Measurements from ENCODE around the gene GNB2. TPM values are rescaled to one million over a fixed set of nuclear protein-coding genes. Genes with fewer than 3 reads are reported as not detected.

GNB2 gene
- 61.5 and 126 TPM in 2 replicates for total RNA-seq

DNA sequence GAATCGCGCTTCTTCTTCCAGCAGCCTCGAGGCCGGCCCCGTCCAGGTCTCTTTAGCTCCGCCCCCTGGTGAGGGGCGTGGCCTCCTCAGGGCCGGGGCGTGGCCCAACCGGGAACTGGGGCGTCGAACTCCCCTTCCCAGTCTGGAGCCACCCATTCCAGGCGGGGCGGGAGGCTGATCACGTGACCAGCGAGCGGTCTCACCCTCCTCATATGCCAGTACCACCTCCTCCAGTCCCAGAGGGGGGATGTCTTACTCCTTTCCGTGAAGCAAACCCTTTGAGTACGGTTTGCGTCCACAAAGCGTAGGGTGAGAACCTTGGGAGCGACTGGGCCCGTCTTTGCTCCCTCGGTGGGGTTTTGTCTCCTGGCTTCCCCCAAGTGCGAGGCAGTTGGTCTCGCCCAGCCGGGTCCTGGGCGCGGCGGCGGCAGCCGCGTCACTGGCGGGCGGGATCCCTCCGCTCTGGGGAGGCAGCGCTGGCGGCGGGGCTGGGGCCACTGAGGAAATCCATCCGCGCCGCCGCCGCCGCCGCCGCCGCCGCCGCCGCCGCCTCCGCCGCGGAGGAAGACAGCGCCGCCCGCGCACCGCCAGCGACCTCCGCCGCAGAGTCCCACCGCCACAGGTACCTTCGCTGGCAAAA is at the start of gene GNB2:
Gene GNB2, plus strand, starts transcription at position 439 of the 640 bp plus-strand sequence. CDS start 2,526 bp downstream, outside the sequence.

DNA sequence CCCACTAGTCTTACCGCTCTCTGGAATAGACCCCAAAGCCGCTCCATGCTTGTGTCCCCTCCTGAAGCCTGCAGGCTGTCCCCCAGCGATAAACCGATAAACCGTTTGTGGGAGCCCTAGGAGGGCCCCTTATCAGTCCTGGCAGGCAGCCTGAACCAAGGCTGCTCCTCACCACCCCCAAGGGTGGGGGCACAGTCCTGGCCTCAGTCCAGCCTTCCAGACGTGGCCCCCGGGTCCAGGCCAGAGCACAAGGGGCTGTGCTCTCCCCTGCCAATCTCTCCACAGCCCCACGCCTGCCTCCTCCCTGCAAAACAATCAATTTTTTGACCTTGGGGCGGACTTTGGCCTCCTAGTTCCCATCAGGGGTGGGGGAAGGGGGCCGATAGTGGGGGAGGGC is 32.1 kb upstream of the GNB2 start, which contains the start of gene TFR2:
Gene TFR2, minus strand, starts transcription at position 90 of the 397 bp plus-strand sequence. Its CDS starts 43 bp downstream, at position 47.

DNA sequence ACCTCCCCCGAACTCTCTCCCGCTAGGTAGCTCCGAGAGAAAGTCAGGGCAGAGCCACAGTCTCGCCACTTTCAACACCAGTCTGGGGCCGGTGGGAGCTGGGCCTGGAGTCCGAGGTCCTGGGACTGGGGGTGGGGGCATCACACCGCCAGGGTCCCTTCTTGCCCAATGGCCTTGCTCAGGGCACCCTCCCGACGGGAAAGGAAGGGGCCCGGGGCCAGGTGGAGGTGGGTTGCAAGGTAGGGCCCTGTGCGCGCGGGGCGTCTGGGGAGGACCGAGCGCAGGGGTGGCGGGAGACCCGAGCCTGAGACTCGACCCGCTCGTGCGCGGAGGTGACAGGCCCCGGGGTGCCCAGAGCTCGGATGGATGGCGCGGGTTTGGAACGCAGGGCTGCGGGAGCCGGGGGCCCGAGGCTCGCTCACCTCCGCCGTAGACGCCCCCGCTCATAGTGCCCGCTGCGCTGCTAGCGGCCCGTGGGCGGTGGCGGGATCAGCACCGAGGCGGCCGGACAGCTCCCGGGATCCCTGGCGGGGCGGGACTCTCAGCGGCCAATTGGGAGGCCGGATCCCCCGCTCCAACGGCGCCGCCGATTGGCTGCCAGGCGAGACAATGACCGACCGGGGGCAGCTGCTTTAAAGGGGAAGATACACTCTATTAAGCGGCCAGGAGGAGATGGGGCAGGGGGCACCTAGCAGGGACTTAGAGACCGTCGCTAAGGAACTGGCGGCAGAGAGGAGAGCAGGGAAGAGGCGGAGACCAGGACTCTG is 17.4 kb upstream of the GNB2 start, which contains the start of gene ACTL6B:
Gene ACTL6B, minus strand, starts transcription at position 541 of the 767 bp plus-strand sequence. Its CDS starts 94 bp downstream, at position 447.

DNA sequence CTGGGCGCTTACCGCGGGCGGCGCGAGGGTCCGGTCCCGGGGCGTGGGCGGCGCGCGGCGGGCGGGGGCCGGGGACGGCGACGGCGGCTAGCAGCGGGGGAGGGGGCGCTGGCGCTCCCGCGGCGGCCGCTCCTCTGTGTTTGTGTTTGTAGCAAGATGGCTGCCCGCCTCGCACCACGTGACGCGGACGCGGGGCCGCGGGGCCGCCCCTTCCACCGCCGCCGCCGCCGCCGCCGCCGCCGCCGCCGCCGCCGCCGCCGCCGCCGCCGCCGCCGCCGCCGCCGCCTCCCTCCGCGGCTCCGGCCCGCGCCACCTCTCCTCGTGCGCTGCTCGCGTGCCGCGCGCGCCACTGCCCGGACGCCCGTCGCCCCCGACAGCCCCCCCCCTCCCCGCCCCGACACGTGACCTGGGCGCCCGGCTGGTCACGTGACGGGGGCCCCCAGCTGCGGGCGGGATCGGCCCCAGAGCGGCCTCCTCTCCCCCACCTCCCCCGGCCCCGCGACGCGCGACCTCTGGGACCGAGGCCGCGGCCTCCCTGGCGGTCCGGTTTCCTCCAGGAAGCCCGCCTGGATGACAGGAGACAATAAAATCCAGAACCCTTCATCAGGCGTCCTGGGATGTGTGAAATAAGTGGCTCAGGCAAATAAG is 20.7 kb downstream of the GNB2 start, which contains the start of gene GIGYF1:
Gene GIGYF1, minus strand, starts transcription at position 153 of the 648 bp plus-strand sequence. CDS start 6,012 bp downstream, outside the sequence.

GRCh38 chr7:100705753-100706671 is 32.5 kb downstream of the GNB2 start, which contains the start of gene POP7:
TSS of gene POP7 (plus strand) at chr7:100706121. CDS start at chr7:100706831, 710 bp downstream.

GRCh38 chr7:100720279-100720670 is 46.7 kb downstream of the GNB2 start, which contains the start of gene EPO:
TSS of gene EPO (plus strand) at chr7:100720468. CDS start at chr7:100720981, 513 bp downstream.

Other genes starting within 250 kb of the GNB2 start
- 1.1 and 1.2 TPM in 2 replicates for gene ZCWPW1, start 245.0 kb upstream of the GNB2 start, total RNA-seq
- gene MEPCE, start 243.9 kb upstream of the GNB2 start, total RNA-seq = 14.8 and 17.9 TPM in 2 replicates
- gene PPP1R35, start 237.2 kb upstream of the GNB2 start, total RNA-seq = 11.3 and 12.5 TPM in 2 replicates
- 0.30 and 1.5 TPM in 2 replicates for gene SPACDR, start 209.5 kb upstream of the GNB2 start, total RNA-seq
- 10.1 and 19.5 TPM in 2 replicates for gene TSC22D4, start 194.5 kb upstream of the GNB2 start, total RNA-seq
- 0.83 and 1.2 TPM in 2 replicates for gene NYAP1, start 189.8 kb upstream of the GNB2 start, total RNA-seq
- gene AGFG2, start 134.5 kb upstream of the GNB2 start, total RNA-seq = 3.0 and 4.4 TPM in 2 replicates
- gene SAP25, start 99.8 kb upstream of the GNB2 start, total RNA-seq = not detected in 2 replicates
- gene LRCH4, start 87.6 kb upstream of the GNB2 start, total RNA-seq = 7.7 and 12.6 TPM in 2 replicates
- gene FBXO24, start 87.4 kb upstream of the GNB2 start, total RNA-seq = 0.30 and 0.32 TPM in 2 replicates
- gene PCOLCE, start 71.4 kb upstream of the GNB2 start, total RNA-seq = 16.9 and 51.6 TPM in 2 replicates
- gene MOSPD3, start 61.2 kb upstream of the GNB2 start, total RNA-seq = 4.2 and 5.4 TPM in 2 replicates
- gene TFR2, start 32.2 kb upstream of the GNB2 start, total RNA-seq = 0.83 and 0.89 TPM in 2 replicates
- not detected in 2 replicates for gene ACTL6B, start 17.3 kb upstream of the GNB2 start, total RNA-seq
- 11.3 and 14.4 TPM in 2 replicates for gene GIGYF1, start 20.5 kb downstream of the GNB2 start, total RNA-seq
- 27.6 and 27.9 TPM in 2 replicates for gene POP7, start 32.4 kb downstream of the GNB2 start, total RNA-seq
- not detected in 2 replicates for gene EPO, start 46.7 kb downstream of the GNB2 start, total RNA-seq
- gene ZAN, start 59.9 kb downstream of the GNB2 start, total RNA-seq = not detected in 2 replicates
- 57.0 and 69.2 TPM in 2 replicates for gene EPHB4, start 153.8 kb downstream of the GNB2 start, total RNA-seq
- gene SLC12A9, start 179.0 kb downstream of the GNB2 start, total RNA-seq = 12.2 and 14.3 TPM in 2 replicates
- 46.9 and 54.3 TPM in 2 replicates for gene TRIP6, start 193.6 kb downstream of the GNB2 start, total RNA-seq
- 28.2 and 46.3 TPM in 2 replicates for gene SRRT, start 201.4 kb downstream of the GNB2 start, total RNA-seq
- gene UFSP1, start 216.0 kb downstream of the GNB2 start, total RNA-seq = 6.4 and 8.6 TPM in 2 replicates
- gene ACHE, start 222.1 kb downstream of the GNB2 start, total RNA-seq = 0.30 and 0.74 TPM in 2 replicates